ENCODE results near the gene MYO1G.
A peak's percentile ranks its signal among the peaks of the same experiment; 100 is the strongest.
"Not testable (repeated sequence)": the region's sequence is repeated elsewhere in the genome, so short reads cannot be mapped to it uniquely, and the experiment has no call there.

The MYO1G gene

GRCh38 chr7:44978511-44979366, at the start of gene MYO1G:
Gene MYO1G (minus strand): TSS chr7:44979015. CDS start chr7:44978961, 54 bp downstream.
- intact Hi-C loops (cut with micrococcal nuclease) = loop anchor here (10.0 kb wide), 1 partner anchor 46 kb away; no protein-coding TSS in a partner anchor

GRCh38 chr7:45028138-45028919, 49.5 kb upstream of the MYO1G start:
- H3K9me3 Mint-ChIP-seq = no peaks in the 10 kb centered on the region
- no peaks in the 10 kb centered on the region for H3K27me3 Mint-ChIP-seq
- peaks cover 71% of the 10 kb centered on the region for H3K4me1 Mint-ChIP-seq (ENCODE audit: low read depth)
- peak overlapping the region; percentile 87 for H3K27ac Mint-ChIP-seq
- H3K4me3 Mint-ChIP-seq = peak overlapping the region; percentile 77
- peaks cover 53% of the 10 kb centered on the region for H3K36me3 Mint-ChIP-seq (ENCODE audit: low read depth)
- intact Hi-C loops (cut with micrococcal nuclease) = loop anchor here (10.0 kb wide), 1 partner anchor 54 kb away; the partner anchor contains the start of gene MYO1G

More at GRCh38 chr7:44978511-44979366, at the start of gene MYO1G:
- H3K4me1 Mint-ChIP-seq (ENCODE audit: low read depth) = peaks cover 94% of the 10 kb centered on the region
- H3K9me3 Mint-ChIP-seq = no peaks in the 10 kb centered on the region
- peak within 1 kb of the TSS; percentile 85 for H3K4me3 Mint-ChIP-seq
- peak within 1 kb of the TSS; percentile 90 for H3K27ac Mint-ChIP-seq
- H3K36me3 Mint-ChIP-seq (ENCODE audit: low read depth) = peaks cover 74% of the 10 kb centered on the region
- no peaks in the 10 kb centered on the region for H3K27me3 Mint-ChIP-seq

GRCh38 chr7:45027774-45028114, 48.9 kb upstream of the MYO1G start:
- Mint-ChIP-seq H3K27me3 (no peaks in the 10 kb centered on the region), H3K36me3 (ENCODE audit: low read depth) (peaks cover 47% of the 10 kb centered on the region), H3K9me3 (no peaks in the 10 kb centered on the region), H3K27ac (peak overlapping the region; percentile 87), H3K4me3 (peak overlapping the region; percentile 77), H3K4me1 (ENCODE audit: low read depth) (peaks cover 65% of the 10 kb centered on the region)
- intact Hi-C loops (cut with micrococcal nuclease) = loop anchor here (10.0 kb wide), 1 partner anchor 53 kb away; the partner anchor contains the start of gene MYO1G

GRCh38 chr7:45026984-45027773, 48.4 kb upstream of the MYO1G start:
- Mint-ChIP-seq H3K36me3 (ENCODE audit: low read depth) (peaks cover 41% of the 10 kb centered on the region), H3K4me3 (peak overlapping the region; percentile 77)

GRCh38 chr7:45026013-45026412, 47.2 kb upstream of the MYO1G start:
- Mint-ChIP-seq H3K4me3 (peak overlapping the region; percentile 15), H3K27me3 (no peaks in the 10 kb centered on the region), H3K27ac (peak overlapping the region; percentile 71), H3K4me1 (ENCODE audit: low read depth) (peaks cover 65% of the 10 kb centered on the region), H3K9me3 (no peaks in the 10 kb centered on the region), H3K36me3 (ENCODE audit: low read depth) (peaks cover 41% of the 10 kb centered on the region)
- intact Hi-C loops (cut with micrococcal nuclease) = loop anchor here (10.0 kb wide), 1 partner anchor 51 kb away; the partner anchor contains the start of gene MYO1G

More at GRCh38 chr7:45026984-45027773, 48.4 kb upstream of the MYO1G start:
- H3K27me3 Mint-ChIP-seq = no peaks in the 10 kb centered on the region
- H3K4me1 Mint-ChIP-seq (ENCODE audit: low read depth) = peaks cover 59% of the 10 kb centered on the region
- H3K27ac Mint-ChIP-seq = peak overlapping the region; percentile 87
- intact Hi-C loops (cut with micrococcal nuclease) = loop anchor here (10.0 kb wide), 1 partner anchor 52 kb away; the partner anchor contains the start of gene MYO1G
- no peaks in the 10 kb centered on the region for H3K9me3 Mint-ChIP-seq

- not testable (repeated sequence) for H3K27me3 Mint-ChIP-seq, H3K4me3 Mint-ChIP-seq, H3K9me3 Mint-ChIP-seq
- Mint-ChIP-seq H3K27ac (peak overlapping the region; percentile 71), H3K4me1 (ENCODE audit: low read depth) (peaks cover 70% of the 10 kb centered on the region), H3K36me3 (ENCODE audit: low read depth) (peaks cover 41% of the 10 kb centered on the region)
- intact Hi-C loops (cut with micrococcal nuclease) = loop anchor here (10.0 kb wide), 1 partner anchor 51 kb away; the partner anchor contains the start of gene MYO1G
These were observed 46.7 kb upstream of the MYO1G start for GRCh38 chr7:45025473-45025872.

- Mint-ChIP-seq H3K4me3 (no peak overlapping the region), H3K27ac (peak overlapping the region; percentile 71), H3K36me3 (ENCODE audit: low read depth) (peaks cover 45% of the 10 kb centered on the region), H3K4me1 (ENCODE audit: low read depth) (peaks cover 75% of the 10 kb centered on the region), H3K27me3 (no peaks in the 10 kb centered on the region), H3K9me3 (no peaks in the 10 kb centered on the region)
- intact Hi-C loops (cut with micrococcal nuclease) = loop anchor here (10.0 kb wide), 1 partner anchor 49 kb away; the partner anchor contains the start of gene MYO1G
These were observed 45.4 kb upstream of the MYO1G start for GRCh38 chr7:45024126-45024744.

- Mint-ChIP-seq H3K27me3 (no peaks in the 10 kb centered on the region), H3K27ac (no peak overlapping the region), H3K9me3 (no peaks in the 10 kb centered on the region), H3K36me3 (ENCODE audit: low read depth) (peaks cover 47% of the 10 kb centered on the region), H3K4me1 (ENCODE audit: low read depth) (peaks cover 59% of the 10 kb centered on the region), H3K4me3 (no peak overlapping the region)
- intact Hi-C loops (cut with micrococcal nuclease) = loop anchor here (10.0 kb wide), 1 partner anchor 47 kb away; the partner anchor contains the start of gene MYO1G
These were observed 42.9 kb upstream of the MYO1G start for GRCh38 chr7:45021604-45022296.

- Mint-ChIP-seq H3K9me3 (no peaks in the 10 kb centered on the region), H3K36me3 (ENCODE audit: low read depth) (peaks cover 51% of the 10 kb centered on the region), H3K4me1 (ENCODE audit: low read depth) (peaks cover 57% of the 10 kb centered on the region), H3K4me3 (no peak overlapping the region), H3K27me3 (no peaks in the 10 kb centered on the region), H3K27ac (no peak overlapping the region)
- intact Hi-C loops (cut with micrococcal nuclease) = loop anchor here (10.0 kb wide), 1 partner anchor 46 kb away; the partner anchor contains the start of gene MYO1G
These were observed 42.1 kb upstream of the MYO1G start for GRCh38 chr7:45020915-45021314.

GRCh38 chr7:45017253-45017652, 38.4 kb upstream of the MYO1G start:
- Mint-ChIP-seq H3K4me1 (ENCODE audit: low read depth) (peaks cover 72% of the 10 kb centered on the region), H3K27ac (no peak overlapping the region), H3K9me3 (no peaks in the 10 kb centered on the region), H3K4me3 (no peak overlapping the region), H3K36me3 (ENCODE audit: low read depth) (peaks cover 61% of the 10 kb centered on the region), H3K27me3 (no peaks in the 10 kb centered on the region)
- intact Hi-C loops (cut with micrococcal nuclease) = no loop called here

- H3K9me3 Mint-ChIP-seq = no peaks in the 10 kb centered on the region
- no peaks in the 10 kb centered on the region for H3K27me3 Mint-ChIP-seq
- H3K36me3 Mint-ChIP-seq (ENCODE audit: low read depth) = peaks cover 73% of the 10 kb centered on the region
- peaks cover 55% of the 10 kb centered on the region for H3K4me1 Mint-ChIP-seq (ENCODE audit: low read depth)
- H3K27ac Mint-ChIP-seq = peak overlapping the region; percentile 8
- intact Hi-C loops (cut with micrococcal nuclease) = no loop called here
- no peak overlapping the region for H3K4me3 Mint-ChIP-seq
These were observed 36.5 kb upstream of the MYO1G start for GRCh38 chr7:45015313-45015712.

GRCh38 chr7:45013465-45013967, 34.7 kb upstream of the MYO1G start:
- no peaks in the 10 kb centered on the region for H3K27me3 Mint-ChIP-seq
- no peak overlapping the region for H3K27ac Mint-ChIP-seq
- no peaks in the 10 kb centered on the region for H3K9me3 Mint-ChIP-seq
- H3K4me3 Mint-ChIP-seq = no peak overlapping the region
- peaks cover 44% of the 10 kb centered on the region for H3K4me1 Mint-ChIP-seq (ENCODE audit: low read depth)
- intact Hi-C loops (cut with micrococcal nuclease) = no loop called here
- H3K36me3 Mint-ChIP-seq (ENCODE audit: low read depth) = peaks cover 78% of the 10 kb centered on the region

All from dendritic cell treated with granulocyte-macrophage colony-stimulating factor and Interleukin-4, amounts not matched to agents 40 ng/mL and 50 ng/mL, for 4 days (primary cell).